GM12892 (cell line): Measurements from ENCODE around the gene CPA2.

Source experiments
- POLR2A ChIP-seq: IDR thresholded peaks from 2 replicates; pipeline ENCODE4 v1.6.1; 2011; ENCODE audit warnings: low read depth, low read length, control low read depth
- POLR2AphosphoS5 ChIP-seq: IDR thresholded peaks from 2 replicates; pipeline ENCODE4 v1.6.1; 2011; ENCODE audit warnings: low read depth, low read length, control low read depth

GRCh38 chr7:130334274-130334673 lies 67.6 kb downstream of the CPA2 start:
- no peak for TF ChIP-seq POLR2AphosphoS5
- TF ChIP-seq POLR2A: no peak
